ENCODE measurements around the gene NEMP1.

DNA sequence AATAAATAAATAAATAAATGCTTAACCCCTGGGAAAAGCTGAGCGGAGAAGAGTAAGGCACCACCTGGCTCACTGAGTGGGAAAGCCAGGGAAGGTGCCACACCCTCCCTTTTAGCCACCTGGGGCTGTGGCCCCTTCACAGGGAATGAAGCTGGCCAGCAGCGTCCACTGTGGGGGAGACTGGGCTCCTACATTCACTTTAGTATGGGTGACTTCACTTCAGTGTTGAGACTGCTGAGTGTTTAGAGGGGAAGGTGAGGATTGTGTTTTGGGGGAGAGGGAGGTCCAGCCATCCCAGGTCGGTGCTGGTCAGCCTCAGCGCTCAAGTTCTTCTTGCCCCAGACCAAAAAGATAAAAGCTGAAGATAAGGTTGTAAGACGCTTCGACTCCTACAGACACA lies 11.9 kb upstream of the NEMP1 start:
- TF ChIP-seq, protein P1, sequence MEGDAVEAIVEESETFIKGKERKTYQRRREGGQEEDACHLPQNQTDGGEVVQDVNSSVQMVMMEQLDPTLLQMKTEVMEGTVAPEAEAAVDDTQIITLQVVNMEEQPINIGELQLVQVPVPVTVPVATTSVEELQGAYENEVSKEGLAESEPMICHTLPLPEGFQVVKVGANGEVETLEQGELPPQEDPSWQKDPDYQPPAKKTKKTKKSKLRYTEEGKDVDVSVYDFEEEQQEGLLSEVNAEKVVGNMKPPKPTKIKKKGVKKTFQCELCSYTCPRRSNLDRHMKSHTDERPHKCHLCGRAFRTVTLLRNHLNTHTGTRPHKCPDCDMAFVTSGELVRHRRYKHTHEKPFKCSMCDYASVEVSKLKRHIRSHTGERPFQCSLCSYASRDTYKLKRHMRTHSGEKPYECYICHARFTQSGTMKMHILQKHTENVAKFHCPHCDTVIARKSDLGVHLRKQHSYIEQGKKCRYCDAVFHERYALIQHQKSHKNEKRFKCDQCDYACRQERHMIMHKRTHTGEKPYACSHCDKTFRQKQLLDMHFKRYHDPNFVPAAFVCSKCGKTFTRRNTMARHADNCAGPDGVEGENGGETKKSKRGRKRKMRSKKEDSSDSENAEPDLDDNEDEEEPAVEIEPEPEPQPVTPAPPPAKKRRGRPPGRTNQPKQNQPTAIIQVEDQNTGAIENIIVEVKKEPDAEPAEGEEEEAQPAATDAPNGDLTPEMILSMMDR (optimal IDR thresholded peaks at IDR 0.05 in 1 of 3, IDR thresholded peaks at IDR 0.05 in 1 of 3, conservative IDR thresholded peaks at IDR 0.05 in 1 of 3; ENCODE audit: extremely low read depth in 1 of 3, insufficient read depth in 2 of 3, low read length in 3 of 3): no peak
- no peak for TF ChIP-seq EZH2 (IDR thresholded peaks at IDR 0.05; ENCODE audit: low read length)
